WTC11 (cell line): ENCODE measurements around the gene ZCCHC7. TPM values are rescaled to one million over a fixed set of nuclear protein-coding genes. Genes with fewer than 3 reads are reported as not detected.

Experiments
- ATAC-seq: fragments of 200-7000 bp; cut with Tn5 transposase; 2 replicates; pipeline ENCODE4 v1.10.0; 2021; ENCODE audit warnings: mild to moderate bottlenecking, moderate library complexity
- CTCF ChIA-PET: fragments of 300-600 bp; sonication (Branson Sonifier 250); formaldehyde crosslinking; loops from one replicate; lab custom pipeline; 2021; ENCODE audit warnings: antibody characterized with exemption; lab: Charles Lee
- POLR2A ChIA-PET: fragments of 350-600 bp; sonication (Branson Sonifier 250); formaldehyde crosslinking; loops from one replicate; lab custom pipeline; 2021; ENCODE audit warnings: antibody characterized with exemption; lab: Charles Lee
- DNase-seq: peaks from one replicate; pipeline ENCODE4 v3.0.0; 2021; ENCODE audit warnings: low spot score
- H3K27ac Mint-ChIP-seq: 2 replicates; pipeline ENCODE4 v1.8.0; 2021; ENCODE audit warnings: mixed read lengths
- H3K27me3 Mint-ChIP-seq: 2 replicates; pipeline ENCODE4 v1.8.0; 2021; ENCODE audit warnings: low read depth, mild to moderate bottlenecking, moderate library complexity, mixed read lengths
- H3K36me3 Mint-ChIP-seq: 2 replicates; pipeline ENCODE4 v1.8.0; 2021; ENCODE audit warnings: mixed read lengths
- H3K4me1 Mint-ChIP-seq: 2 replicates; pipeline ENCODE4 v1.8.0; 2022; ENCODE audit warnings: mixed read lengths
- H3K4me3 Mint-ChIP-seq: 2 replicates; pipeline ENCODE4 v1.8.0; 2021; ENCODE audit warnings: mild to moderate bottlenecking, moderate library complexity, mixed read lengths
- H3K9me3 Mint-ChIP-seq: 2 replicates; pipeline ENCODE4 v1.8.0; 2021; ENCODE audit warnings: mixed read lengths
- CREB1 ChIP-seq: sonication (generic); formaldehyde crosslinking; IDR thresholded peaks from 2 replicates; pipeline ENCODE4 v1.8.0; 2023; ENCODE audit warnings: mild to moderate bottlenecking, missing genetic modification reagents
- GABPB1 ChIP-seq: sonication (generic); formaldehyde crosslinking; IDR thresholded peaks from 2 replicates; pipeline ENCODE4 v1.8.1; 2023; ENCODE audit warnings: mild to moderate bottlenecking, missing genetic modification reagents
- HMGA2 ChIP-seq: fragments of 250-450 bp; sonication (Bioruptor Pico); IDR thresholded peaks from 2 replicates; pipeline ENCODE4 v1.4.0; 2021; ENCODE audit warnings: mild to moderate bottlenecking, moderate library complexity
- NR1H2 ChIP-seq: sonication (generic); formaldehyde crosslinking; IDR thresholded peaks from 2 replicates; pipeline ENCODE4 v1.9.0; 2021; ENCODE audit warnings: mild to moderate bottlenecking, moderate library complexity, missing genetic modification reagents
- OVOL2 ChIP-seq: fragments of 250-450 bp; sonication (Bioruptor Pico); IDR thresholded peaks from 2 replicates; pipeline ENCODE4 v1.9.0; 2021; ENCODE audit warnings: mild to moderate bottlenecking, borderline replicate concordance
- SMAD3 ChIP-seq: sonication (generic); formaldehyde crosslinking; IDR thresholded peaks from 2 replicates; pipeline ENCODE4 v1.8.0; 2022; ENCODE audit warnings: missing genetic modification reagents, mild to moderate bottlenecking, borderline replicate concordance
- SOX15 ChIP-seq: fragments of 250-450 bp; sonication (Bioruptor Pico); IDR thresholded peaks from 2 replicates; pipeline ENCODE4 v1.9.0; 2021; ENCODE audit warnings: mild to moderate bottlenecking
- TCF7 ChIP-seq: sonication (generic); formaldehyde crosslinking; IDR thresholded peaks from 2 replicates; pipeline ENCODE4 v1.8.0; 2022; ENCODE audit warnings: mild to moderate bottlenecking, low read depth, missing genetic modification reagents, moderate library complexity
- ZNF232 ChIP-seq: sonication (generic); formaldehyde crosslinking; IDR thresholded peaks from 2 replicates; pipeline ENCODE4 v1.8.0; 2022; ENCODE audit warnings: mild to moderate bottlenecking, missing genetic modification reagents
- ZNF317 ChIP-seq: sonication (generic); formaldehyde crosslinking; IDR thresholded peaks from 2 replicates; pipeline ENCODE4 v1.8.1; 2023; ENCODE audit warnings: low read depth, mild to moderate bottlenecking, moderate library complexity, missing genetic modification reagents, borderline replicate concordance
- ZNF423 ChIP-seq: fragments of 250-450 bp; sonication (Bioruptor Pico); IDR thresholded peaks from 2 replicates; pipeline ENCODE4 v2.1.2; 2022; ENCODE audit warnings: mild to moderate bottlenecking, moderate library complexity
- ZNF671 ChIP-seq: fragments of 250-450 bp; sonication (Bioruptor Pico); IDR thresholded peaks from 2 replicates; pipeline ENCODE4 v1.8.0; 2021; ENCODE audit warnings: mild to moderate bottlenecking
- total RNA-seq: library from RNA; stranded (reverse); gene quantifications from 3 replicates; pipeline ENCODE4 v1.2.3, GENCODE V29; 2021
- TF ChIP-seq, protein P1 (sequence below): fragments of 250-450 bp; sonication (Bioruptor Pico); conservative IDR thresholded peaks from 2 replicates; pipeline ENCODE4 v1.9.0; 2021; ENCODE audit warnings: mild to moderate bottlenecking
- TF ChIP-seq, protein P2 (sequence below): fragments of 250-450 bp; sonication (Bioruptor Pico); IDR thresholded peaks from 2 replicates; pipeline ENCODE4 v1.9.0; 2021; ENCODE audit warnings: mild to moderate bottlenecking
- TF ChIP-seq, protein P3 (sequence below): fragments of 250-450 bp; sonication (Bioruptor Pico); IDR thresholded peaks from 2 replicates; pipeline ENCODE4 v1.9.0; 2021; ENCODE audit warnings: moderate library complexity, mild to moderate bottlenecking, inconsistent platforms, borderline replicate concordance
- TF ChIP-seq, protein P4 (sequence below): sonication (generic); formaldehyde crosslinking; IDR thresholded peaks from 2 replicates; pipeline ENCODE4 v1.8.0; 2023; ENCODE audit warnings: mild to moderate bottlenecking, missing genetic modification reagents
- TF ChIP-seq, protein P5 (sequence below): sonication (generic); formaldehyde crosslinking; IDR thresholded peaks from 2 replicates; pipeline ENCODE4 v1.8.0; 2022; ENCODE audit warnings: mild to moderate bottlenecking, missing genetic modification reagents
- TF ChIP-seq, protein P6 (sequence below): sonication (generic); formaldehyde crosslinking; IDR thresholded peaks from 2 replicates; pipeline ENCODE4 v1.8.0; 2022; ENCODE audit warnings: mild to moderate bottlenecking, missing genetic modification reagents
- TF ChIP-seq, protein P7 (sequence below): sonication (generic); formaldehyde crosslinking; IDR thresholded peaks from 2 replicates; pipeline ENCODE4 v1.8.1; 2023; ENCODE audit warnings: mild to moderate bottlenecking, missing genetic modification reagents
- TF ChIP-seq, protein P8 (sequence below): sonication (generic); formaldehyde crosslinking; IDR thresholded peaks from 2 replicates; pipeline ENCODE4 v1.8.1; 2022; ENCODE audit warnings: low read depth, mild to moderate bottlenecking, moderate library complexity, missing genetic modification reagents, borderline replicate concordance

The ZCCHC7 gene
- total RNA-seq, 1 experiment from 2014 or later, result 30.1 TPM

DNA sequence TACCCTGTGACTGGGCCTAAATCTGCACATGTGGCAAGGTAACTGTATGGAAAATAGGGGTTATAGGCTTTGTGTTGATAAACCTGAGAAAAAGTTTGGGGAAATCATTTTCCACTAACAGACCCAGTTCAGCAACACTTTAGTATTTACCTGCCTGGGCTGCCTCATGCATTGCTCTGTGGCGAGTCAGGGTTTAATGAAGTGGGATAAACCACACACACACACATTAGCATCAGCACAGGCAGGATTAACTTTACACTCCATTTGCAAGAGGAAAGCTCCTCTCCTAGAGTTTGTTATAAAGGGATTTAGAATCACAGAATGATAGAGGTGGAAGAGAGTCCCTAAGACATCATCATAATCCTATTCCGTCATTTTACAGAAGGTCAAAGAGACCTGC, 20.0 kb upstream of the ZCCHC7 start (continued):
- TF ChIP-seq, protein P1, sequence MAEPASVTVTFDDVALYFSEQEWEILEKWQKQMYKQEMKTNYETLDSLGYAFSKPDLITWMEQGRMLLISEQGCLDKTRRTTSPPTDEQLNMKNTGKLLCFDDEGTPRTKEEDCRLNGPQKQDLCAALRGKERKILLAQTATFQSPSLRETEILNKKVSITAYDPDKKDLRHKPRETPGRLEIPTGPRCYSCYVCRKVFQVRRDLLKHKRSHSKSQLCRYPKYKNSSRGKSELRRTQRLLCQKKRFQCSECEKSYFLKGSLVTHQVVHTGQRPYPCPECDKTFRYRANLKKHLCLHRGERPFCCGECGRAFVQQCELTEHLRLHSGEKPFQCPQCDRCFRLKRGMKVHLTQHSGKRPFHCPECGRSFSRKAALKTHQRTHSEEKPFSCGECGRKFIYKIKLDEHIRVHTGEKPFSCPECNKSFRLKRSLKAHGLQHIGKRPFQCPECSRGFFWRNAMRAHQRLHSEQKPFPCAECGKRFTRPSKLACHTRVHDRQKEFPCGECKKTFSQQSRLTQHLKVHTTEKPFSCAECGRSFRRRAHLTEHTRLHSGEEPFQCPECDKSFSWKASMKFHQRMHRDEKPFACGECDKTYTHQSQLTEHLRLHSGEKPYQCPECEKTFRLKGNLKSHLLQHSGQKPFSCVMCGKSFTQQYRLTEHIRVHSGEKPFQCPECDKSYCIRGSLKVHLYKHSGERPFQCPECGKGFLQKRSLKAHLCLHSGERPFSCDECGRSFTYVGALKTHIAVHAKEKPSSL, result no peak
- TF ChIP-seq ZNF232 (CRISPR knock-in tag), result no peak
- TF ChIP-seq CREB1 (CRISPR knock-in tag), result no peak
- no peak for TF ChIP-seq ZNF671 (CRISPR knock-in tag)
- no peak for TF ChIP-seq ZNF423

DNA sequence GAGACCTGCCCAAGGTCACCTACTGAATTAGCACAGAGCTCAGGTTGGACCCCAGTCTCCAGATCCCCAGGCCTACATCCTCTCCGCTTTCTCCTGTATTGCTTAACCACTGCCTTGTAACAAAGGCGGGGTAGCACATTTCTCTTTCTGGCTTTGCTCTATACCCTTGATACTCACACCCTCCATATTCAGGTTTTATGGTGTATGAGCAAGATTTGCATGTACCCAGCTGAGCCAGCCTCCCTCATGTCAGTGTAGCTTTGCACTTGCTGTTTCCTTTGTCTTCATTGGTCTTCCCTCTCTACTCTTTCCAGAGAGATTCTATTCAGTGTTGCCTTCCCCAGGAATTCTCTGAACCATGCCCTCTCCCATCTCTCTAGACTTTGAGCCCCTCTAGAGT, 19.6 kb upstream of the ZCCHC7 start:
- H3K27ac Mint-ChIP-seq, result no peak overlapping the region
- H3K4me3 Mint-ChIP-seq, result no peak overlapping the region
- H3K9me3 Mint-ChIP-seq, result 0 out of 2 replicates have a peak, but pooled peaks cover 3% of the 10 kb centered on the region
- peaks cover 10% of the 10 kb centered on the region for H3K4me1 Mint-ChIP-seq
- CTCF ChIA-PET, result interaction anchor here (0.6 kb wide), 1 partner anchor 311 kb away, joined by 3 read pairs; no protein-coding TSS in a partner anchor
- TF ChIP-seq, protein P2, sequence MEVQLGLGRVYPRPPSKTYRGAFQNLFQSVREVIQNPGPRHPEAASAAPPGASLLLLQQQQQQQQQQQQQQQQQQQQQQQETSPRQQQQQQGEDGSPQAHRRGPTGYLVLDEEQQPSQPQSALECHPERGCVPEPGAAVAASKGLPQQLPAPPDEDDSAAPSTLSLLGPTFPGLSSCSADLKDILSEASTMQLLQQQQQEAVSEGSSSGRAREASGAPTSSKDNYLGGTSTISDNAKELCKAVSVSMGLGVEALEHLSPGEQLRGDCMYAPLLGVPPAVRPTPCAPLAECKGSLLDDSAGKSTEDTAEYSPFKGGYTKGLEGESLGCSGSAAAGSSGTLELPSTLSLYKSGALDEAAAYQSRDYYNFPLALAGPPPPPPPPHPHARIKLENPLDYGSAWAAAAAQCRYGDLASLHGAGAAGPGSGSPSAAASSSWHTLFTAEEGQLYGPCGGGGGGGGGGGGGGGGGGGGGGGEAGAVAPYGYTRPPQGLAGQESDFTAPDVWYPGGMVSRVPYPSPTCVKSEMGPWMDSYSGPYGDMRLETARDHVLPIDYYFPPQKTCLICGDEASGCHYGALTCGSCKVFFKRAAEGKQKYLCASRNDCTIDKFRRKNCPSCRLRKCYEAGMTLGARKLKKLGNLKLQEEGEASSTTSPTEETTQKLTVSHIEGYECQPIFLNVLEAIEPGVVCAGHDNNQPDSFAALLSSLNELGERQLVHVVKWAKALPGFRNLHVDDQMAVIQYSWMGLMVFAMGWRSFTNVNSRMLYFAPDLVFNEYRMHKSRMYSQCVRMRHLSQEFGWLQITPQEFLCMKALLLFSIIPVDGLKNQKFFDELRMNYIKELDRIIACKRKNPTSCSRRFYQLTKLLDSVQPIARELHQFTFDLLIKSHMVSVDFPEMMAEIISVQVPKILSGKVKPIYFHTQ (CRISPR knock-in tag), result no peak
- TF ChIP-seq, protein P3, sequence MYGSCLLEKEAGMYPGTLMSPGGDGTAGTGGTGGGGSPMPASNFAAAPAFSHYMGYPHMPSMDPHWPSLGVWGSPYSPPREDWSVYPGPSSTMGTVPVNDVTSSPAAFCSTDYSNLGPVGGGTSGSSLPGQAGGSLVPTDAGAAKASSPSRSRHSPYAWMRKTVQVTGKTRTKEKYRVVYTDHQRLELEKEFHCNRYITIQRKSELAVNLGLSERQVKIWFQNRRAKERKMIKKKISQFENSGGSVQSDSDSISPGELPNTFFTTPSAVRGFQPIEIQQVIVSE (CRISPR knock-in tag), result no peak
- TF ChIP-seq, protein P4, sequence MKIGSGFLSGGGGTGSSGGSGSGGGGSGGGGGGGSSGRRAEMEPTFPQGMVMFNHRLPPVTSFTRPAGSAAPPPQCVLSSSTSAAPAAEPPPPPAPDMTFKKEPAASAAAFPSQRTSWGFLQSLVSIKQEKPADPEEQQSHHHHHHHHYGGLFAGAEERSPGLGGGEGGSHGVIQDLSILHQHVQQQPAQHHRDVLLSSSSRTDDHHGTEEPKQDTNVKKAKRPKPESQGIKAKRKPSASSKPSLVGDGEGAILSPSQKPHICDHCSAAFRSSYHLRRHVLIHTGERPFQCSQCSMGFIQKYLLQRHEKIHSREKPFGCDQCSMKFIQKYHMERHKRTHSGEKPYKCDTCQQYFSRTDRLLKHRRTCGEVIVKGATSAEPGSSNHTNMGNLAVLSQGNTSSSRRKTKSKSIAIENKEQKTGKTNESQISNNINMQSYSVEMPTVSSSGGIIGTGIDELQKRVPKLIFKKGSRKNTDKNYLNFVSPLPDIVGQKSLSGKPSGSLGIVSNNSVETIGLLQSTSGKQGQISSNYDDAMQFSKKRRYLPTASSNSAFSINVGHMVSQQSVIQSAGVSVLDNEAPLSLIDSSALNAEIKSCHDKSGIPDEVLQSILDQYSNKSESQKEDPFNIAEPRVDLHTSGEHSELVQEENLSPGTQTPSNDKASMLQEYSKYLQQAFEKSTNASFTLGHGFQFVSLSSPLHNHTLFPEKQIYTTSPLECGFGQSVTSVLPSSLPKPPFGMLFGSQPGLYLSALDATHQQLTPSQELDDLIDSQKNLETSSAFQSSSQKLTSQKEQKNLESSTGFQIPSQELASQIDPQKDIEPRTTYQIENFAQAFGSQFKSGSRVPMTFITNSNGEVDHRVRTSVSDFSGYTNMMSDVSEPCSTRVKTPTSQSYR (CRISPR knock-in tag), result no peak
- no peak for TF ChIP-seq NR1H2 (CRISPR knock-in tag)
- TF ChIP-seq OVOL2, result no peak
- no peak for TF ChIP-seq ZNF671 (CRISPR knock-in tag)
- TF ChIP-seq, protein P5, sequence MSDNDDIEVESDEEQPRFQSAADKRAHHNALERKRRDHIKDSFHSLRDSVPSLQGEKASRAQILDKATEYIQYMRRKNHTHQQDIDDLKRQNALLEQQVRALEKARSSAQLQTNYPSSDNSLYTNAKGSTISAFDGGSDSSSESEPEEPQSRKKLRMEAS, result no peak
- TF ChIP-seq ZNF423, result no peak
- TF ChIP-seq TCF7, result no peak
- TF ChIP-seq ZNF317 (CRISPR knock-in tag), result no peak
- no peak for TF ChIP-seq HMGA2 (CRISPR knock-in tag)
- TF ChIP-seq, protein P6, sequence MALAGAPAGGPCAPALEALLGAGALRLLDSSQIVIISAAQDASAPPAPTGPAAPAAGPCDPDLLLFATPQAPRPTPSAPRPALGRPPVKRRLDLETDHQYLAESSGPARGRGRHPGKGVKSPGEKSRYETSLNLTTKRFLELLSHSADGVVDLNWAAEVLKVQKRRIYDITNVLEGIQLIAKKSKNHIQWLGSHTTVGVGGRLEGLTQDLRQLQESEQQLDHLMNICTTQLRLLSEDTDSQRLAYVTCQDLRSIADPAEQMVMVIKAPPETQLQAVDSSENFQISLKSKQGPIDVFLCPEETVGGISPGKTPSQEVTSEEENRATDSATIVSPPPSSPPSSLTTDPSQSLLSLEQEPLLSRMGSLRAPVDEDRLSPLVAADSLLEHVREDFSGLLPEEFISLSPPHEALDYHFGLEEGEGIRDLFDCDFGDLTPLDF (CRISPR knock-in tag), result no peak
- no peak for TF ChIP-seq SOX15 (CRISPR knock-in tag)
- TF ChIP-seq GABPB1 (CRISPR knock-in tag), result no peak
- TF ChIP-seq, protein P7, sequence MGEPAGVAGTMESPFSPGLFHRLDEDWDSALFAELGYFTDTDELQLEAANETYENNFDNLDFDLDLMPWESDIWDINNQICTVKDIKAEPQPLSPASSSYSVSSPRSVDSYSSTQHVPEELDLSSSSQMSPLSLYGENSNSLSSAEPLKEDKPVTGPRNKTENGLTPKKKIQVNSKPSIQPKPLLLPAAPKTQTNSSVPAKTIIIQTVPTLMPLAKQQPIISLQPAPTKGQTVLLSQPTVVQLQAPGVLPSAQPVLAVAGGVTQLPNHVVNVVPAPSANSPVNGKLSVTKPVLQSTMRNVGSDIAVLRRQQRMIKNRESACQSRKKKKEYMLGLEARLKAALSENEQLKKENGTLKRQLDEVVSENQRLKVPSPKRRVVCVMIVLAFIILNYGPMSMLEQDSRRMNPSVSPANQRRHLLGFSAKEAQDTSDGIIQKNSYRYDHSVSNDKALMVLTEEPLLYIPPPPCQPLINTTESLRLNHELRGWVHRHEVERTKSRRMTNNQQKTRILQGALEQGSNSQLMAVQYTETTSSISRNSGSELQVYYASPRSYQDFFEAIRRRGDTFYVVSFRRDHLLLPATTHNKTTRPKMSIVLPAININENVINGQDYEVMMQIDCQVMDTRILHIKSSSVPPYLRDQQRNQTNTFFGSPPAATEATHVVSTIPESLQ (CRISPR knock-in tag), result no peak
- TF ChIP-seq, protein P8, sequence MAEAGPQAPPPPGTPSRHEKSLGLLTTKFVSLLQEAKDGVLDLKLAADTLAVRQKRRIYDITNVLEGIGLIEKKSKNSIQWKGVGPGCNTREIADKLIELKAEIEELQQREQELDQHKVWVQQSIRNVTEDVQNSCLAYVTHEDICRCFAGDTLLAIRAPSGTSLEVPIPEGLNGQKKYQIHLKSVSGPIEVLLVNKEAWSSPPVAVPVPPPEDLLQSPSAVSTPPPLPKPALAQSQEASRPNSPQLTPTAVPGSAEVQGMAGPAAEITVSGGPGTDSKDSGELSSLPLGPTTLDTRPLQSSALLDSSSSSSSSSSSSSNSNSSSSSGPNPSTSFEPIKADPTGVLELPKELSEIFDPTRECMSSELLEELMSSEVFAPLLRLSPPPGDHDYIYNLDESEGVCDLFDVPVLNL (CRISPR knock-in tag), result no peak
- TF ChIP-seq SMAD3 (CRISPR knock-in tag), result no peak
- ATAC-seq (peak; percentile 46), DNase-seq (no peak)
- POLR2A ChIA-PET, result no interaction called here
- no peaks in the 10 kb centered on the region for H3K27me3 Mint-ChIP-seq
- H3K36me3 Mint-ChIP-seq, result no peaks in the 10 kb centered on the region; the same call in 1 of the 2 replicates
